HEK293 (cell line): ENCODE measurements around the gene PTPRF.

Experiments
- CTCF ChIA-PET: fragments of 350-600 bp; formaldehyde crosslinking; extraction: SDS; loops from one replicate; lab custom pipeline; 2021; ENCODE audit warnings: antibody characterized with exemption; lab: Yijun Ruan, JAX
- POLR2A ChIA-PET: fragments of 300-600 bp; formaldehyde crosslinking; extraction: SDS; loops from one replicate; lab custom pipeline; 2020; ENCODE audit warnings: antibody characterized with exemption, inconsistent platforms; lab: Yijun Ruan, JAX
- H3K27ac ChIP-seq: fragments of 200-500 bp; sonication (Bioruptor generic); 2 replicates; pipeline ENCODE4 v1.5.1; 2014; ENCODE audit warnings: low read depth, low read length, control low read depth, inconsistent platforms; ENCODE audit errors: extremely low read depth
- H3K36me3 ChIP-seq, 2 experiments: fragments of 200-500 bp in 1 of 2; sonication (Bioruptor generic) in 1 of 2; 1 replicate in 1 of 2; 2 replicates in 1 of 2; pipeline ENCODE4 v1.5.1; 2014 to 2017; ENCODE audit warnings: inconsistent platforms in 2 of 2, low read length in 2 of 2; ENCODE audit not compliant: control insufficient read depth in 2 of 2, insufficient read depth in 1 of 2
- H3K4me1 ChIP-seq: fragments of 200-500 bp; sonication (Bioruptor generic); 2 replicates; pipeline ENCODE4 v1.5.1; 2014; ENCODE audit warnings: mild to moderate bottlenecking, low read length, inconsistent platforms; ENCODE audit not compliant: control insufficient read depth, insufficient read depth
- H3K4me3 ChIP-seq: 2 replicates; pipeline ENCODE4 v1.5.1; 2011; ENCODE audit warnings: low read depth, mild to moderate bottlenecking, control low read depth, low read length, moderate library complexity
- H3K9me3 ChIP-seq: fragments of 200-500 bp; sonication (Bioruptor generic); 2 replicates; pipeline ENCODE4 v1.5.1; 2014; ENCODE audit warnings: low read depth, low read length, inconsistent platforms; ENCODE audit not compliant: control insufficient read depth, insufficient read depth
- BCL11B ChIP-seq: fragments of 450-650 bp; formaldehyde crosslinking; IDR thresholded peaks from 2 replicates; pipeline ENCODE4 v1.5.1; 2016; ENCODE audit warnings: low read depth, missing biosample characterization, missing genetic modification characterization
- GFI1B ChIP-seq: fragments of 450-650 bp; formaldehyde crosslinking; IDR thresholded peaks from 2 replicates; pipeline ENCODE4 v1.5.1; 2016; ENCODE audit warnings: missing biosample characterization, missing genetic modification characterization
- GLIS1 ChIP-seq: fragments of 450-650 bp; formaldehyde crosslinking; IDR thresholded peaks from 2 replicates; pipeline ENCODE4 v1.5.1; 2016; ENCODE audit warnings: missing biosample characterization, missing genetic modification characterization
- HOXC10 ChIP-seq: sonication (generic); formaldehyde crosslinking; IDR thresholded peaks from 2 replicates; pipeline ENCODE4 v1.8.1; 2023; ENCODE audit warnings: mild to moderate bottlenecking, missing genetic modification reagents
- KLF8 ChIP-seq: fragments of 450-650 bp; formaldehyde crosslinking; IDR thresholded peaks from 2 replicates; pipeline ENCODE4 v1.5.1; 2016; ENCODE audit warnings: missing biosample characterization, missing genetic modification characterization
- KLF9 ChIP-seq: fragments of 450-650 bp; formaldehyde crosslinking; IDR thresholded peaks from 2 replicates; pipeline ENCODE4 v1.5.1; 2016; ENCODE audit warnings: missing biosample characterization, missing genetic modification characterization, low read depth
- PRDM1 ChIP-seq: fragments of 450-650 bp; formaldehyde crosslinking; IDR thresholded peaks from 2 replicates; pipeline ENCODE4; 2016; ENCODE audit warnings: missing biosample characterization, missing genetic modification characterization
- SP3 ChIP-seq: fragments of 450-650 bp; formaldehyde crosslinking; IDR thresholded peaks from 2 replicates; pipeline ENCODE4 v1.5.1; 2016; ENCODE audit warnings: missing biosample characterization, missing genetic modification characterization
- SP7 ChIP-seq: fragments of 450-650 bp; formaldehyde crosslinking; IDR thresholded peaks from 2 replicates; pipeline ENCODE4 v1.5.1; 2016; ENCODE audit warnings: missing biosample characterization, missing genetic modification characterization
- ZFP41 ChIP-seq: fragments of 450-650 bp; formaldehyde crosslinking; IDR thresholded peaks from 2 replicates; pipeline ENCODE4 v1.5.1; 2016; ENCODE audit warnings: missing biosample characterization, missing genetic modification characterization, borderline replicate concordance
- ZNF114 ChIP-seq: fragments of 450-650 bp; formaldehyde crosslinking; IDR thresholded peaks from 2 replicates; pipeline ENCODE4 v1.5.0; 2017; ENCODE audit warnings: missing biosample characterization, missing genetic modification characterization
- ZNF175 ChIP-seq: fragments of 450-650 bp; formaldehyde crosslinking; IDR thresholded peaks from 2 replicates; pipeline ENCODE4 v1.5.1; 2016; ENCODE audit warnings: missing biosample characterization, missing genetic modification characterization
- ZNF18 ChIP-seq: fragments of 450-650 bp; formaldehyde crosslinking; IDR thresholded peaks from 2 replicates; pipeline ENCODE4 v1.5.1; 2016; ENCODE audit warnings: missing biosample characterization, missing genetic modification characterization
- ZNF19 ChIP-seq: fragments of 450-650 bp; formaldehyde crosslinking; IDR thresholded peaks from 2 replicates; pipeline ENCODE4; 2016; ENCODE audit warnings: missing biosample characterization, missing genetic modification characterization, low read depth
- ZNF202 ChIP-seq: fragments of 450-650 bp; formaldehyde crosslinking; IDR thresholded peaks from 2 replicates; pipeline ENCODE4 v1.5.1; 2016; ENCODE audit warnings: missing biosample characterization, missing genetic modification characterization, borderline replicate concordance
- ZNF26 ChIP-seq: fragments of 450-650 bp; formaldehyde crosslinking; IDR thresholded peaks from 2 replicates; pipeline ENCODE4 v1.5.1; 2016; ENCODE audit warnings: missing biosample characterization, missing genetic modification characterization
- ZNF292 ChIP-seq: fragments of 450-650 bp; formaldehyde crosslinking; IDR thresholded peaks from 2 replicates; pipeline ENCODE4 v1.5.1; 2016; ENCODE audit warnings: low read depth, missing biosample characterization, missing genetic modification characterization, borderline replicate concordance
- ZNF391 ChIP-seq: fragments of 450-650 bp; formaldehyde crosslinking; IDR thresholded peaks from 2 replicates; pipeline ENCODE4 v1.5.1; 2016; ENCODE audit warnings: low read depth, missing biosample characterization, missing genetic modification characterization, borderline replicate concordance
- ZNF510 ChIP-seq: fragments of 450-650 bp; formaldehyde crosslinking; IDR thresholded peaks from 2 replicates; pipeline ENCODE4 v1.5.1; 2018; ENCODE audit warnings: mild to moderate bottlenecking, missing genetic modification characterization, missing biosample characterization; ENCODE audit not compliant: insufficient replicate concordance
- ZNF596 ChIP-seq: fragments of 450-650 bp; IDR thresholded peaks from 2 replicates; pipeline ENCODE4 v1.5.0; 2018; ENCODE audit warnings: missing biosample characterization, mild to moderate bottlenecking, missing genetic modification characterization, moderate library complexity
- ZNF623 ChIP-seq: fragments of 450-650 bp; formaldehyde crosslinking; IDR thresholded peaks from 2 replicates; pipeline ENCODE4 v1.5.1; 2016; ENCODE audit warnings: missing biosample characterization, missing genetic modification characterization
- ZNF629 ChIP-seq: fragments of 450-650 bp; formaldehyde crosslinking; IDR thresholded peaks from 2 replicates; pipeline ENCODE4 v1.5.1; 2017; ENCODE audit warnings: missing biosample characterization, missing genetic modification characterization
- ZNF658 ChIP-seq: fragments of 450-650 bp; formaldehyde crosslinking; IDR thresholded peaks from 2 replicates; pipeline ENCODE4; 2016; ENCODE audit warnings: missing biosample characterization, missing genetic modification characterization
- ZNF704 ChIP-seq: fragments of 450-650 bp; formaldehyde crosslinking; IDR thresholded peaks from 2 replicates; pipeline ENCODE4 v1.5.1; 2016; ENCODE audit warnings: missing biosample characterization, missing genetic modification characterization
- ZNF747 ChIP-seq: fragments of 450-650 bp; formaldehyde crosslinking; IDR thresholded peaks from 2 replicates; pipeline ENCODE4 v1.5.1; 2016; ENCODE audit warnings: missing biosample characterization, missing genetic modification characterization
- ZNF776 ChIP-seq: fragments of 450-650 bp; formaldehyde crosslinking; IDR thresholded peaks from 2 replicates; pipeline ENCODE4 v1.5.0; 2017; ENCODE audit warnings: missing biosample characterization, missing genetic modification characterization, borderline replicate concordance
- ZNF792 ChIP-seq: fragments of 450-650 bp; formaldehyde crosslinking; IDR thresholded peaks from 2 replicates; pipeline ENCODE4 v1.5.1; 2016; ENCODE audit warnings: missing biosample characterization, missing genetic modification characterization
- ZNF830 ChIP-seq: fragments of 450-650 bp; IDR thresholded peaks from 2 replicates; pipeline ENCODE4 v1.5.0; 2018; ENCODE audit warnings: missing biosample characterization, missing genetic modification characterization, low read depth, mild to moderate bottlenecking, moderate library complexity
- TF ChIP-seq, protein P1 (sequence below): fragments of 450-650 bp; formaldehyde crosslinking; IDR thresholded peaks from 2 replicates; pipeline ENCODE4 v1.5.1; 2016; ENCODE audit warnings: missing biosample characterization, missing genetic modification characterization

PTPRF gene

GRCh38 chr1:43621861-43622260 is 91.2 kb downstream of the PTPRF start (continued):
- no peak for TF ChIP-seq ZNF18
- no peak for TF ChIP-seq ZFP41
- no peak for TF ChIP-seq PRDM1
- no peak for TF ChIP-seq ZNF175 (tag by site-specific recombination)
- TF ChIP-seq GLIS1 (tag by site-specific recombination), result no peak
- TF ChIP-seq, all 188 proteins: peak for 2

DNA sequence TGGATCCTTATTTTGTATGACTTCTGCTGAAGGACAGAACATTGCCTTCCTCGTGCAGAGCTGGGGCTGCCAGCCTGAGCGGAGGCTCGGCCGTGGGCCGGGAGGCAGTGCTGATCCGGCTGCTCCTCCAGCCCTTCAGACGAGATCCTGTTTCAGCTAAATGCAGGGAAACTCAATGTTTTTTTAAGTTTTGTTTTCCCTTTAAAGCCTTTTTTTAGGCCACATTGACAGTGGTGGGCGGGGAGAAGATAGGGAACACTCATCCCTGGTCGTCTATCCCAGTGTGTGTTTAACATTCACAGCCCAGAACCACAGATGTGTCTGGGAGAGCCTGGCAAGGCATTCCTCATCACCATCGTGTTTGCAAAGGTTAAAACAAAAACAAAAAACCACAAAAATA is 91.8 kb downstream of the PTPRF start:
- Histone ChIP-seq H3K27ac (no peak overlapping the region), H3K4me1 (no peaks in the 10 kb centered on the region), H3K4me3 (no peak overlapping the region), H3K36me3 (peaks cover 0 to 77% of the 10 kb centered on the region in 2 experiments; a peak in 2 of 3 replicates), H3K9me3 (no peaks in the 10 kb centered on the region)
- TF ChIP-seq KLF9 (tag by site-specific recombination) (no peak), BCL11B (tag by site-specific recombination) (no peak), ZNF391 (tag by site-specific recombination) (no peak), ZNF704 (no peak), ZNF629 (tag by site-specific recombination) (no peak), ZFP41 (no peak), SP7 (no peak), ZNF19 (tag by site-specific recombination) (no peak), SP3 (tag by site-specific recombination) (no peak), ZNF623 (tag by site-specific recombination) (no peak), ZNF596 (tag by site-specific recombination) (no peak), ZNF830 (tag by site-specific recombination) (no peak), ZNF202 (tag by site-specific recombination) (no peak)
- TF ChIP-seq, protein P1, sequence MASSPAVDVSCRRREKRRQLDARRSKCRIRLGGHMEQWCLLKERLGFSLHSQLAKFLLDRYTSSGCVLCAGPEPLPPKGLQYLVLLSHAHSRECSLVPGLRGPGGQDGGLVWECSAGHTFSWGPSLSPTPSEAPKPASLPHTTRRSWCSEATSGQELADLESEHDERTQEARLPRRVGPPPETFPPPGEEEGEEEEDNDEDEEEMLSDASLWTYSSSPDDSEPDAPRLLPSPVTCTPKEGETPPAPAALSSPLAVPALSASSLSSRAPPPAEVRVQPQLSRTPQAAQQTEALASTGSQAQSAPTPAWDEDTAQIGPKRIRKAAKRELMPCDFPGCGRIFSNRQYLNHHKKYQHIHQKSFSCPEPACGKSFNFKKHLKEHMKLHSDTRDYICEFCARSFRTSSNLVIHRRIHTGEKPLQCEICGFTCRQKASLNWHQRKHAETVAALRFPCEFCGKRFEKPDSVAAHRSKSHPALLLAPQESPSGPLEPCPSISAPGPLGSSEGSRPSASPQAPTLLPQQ, result no peak
- ChIA-PET POLR2A (interaction anchor here (2.2 kb wide), 1 partner anchor 27 kb away, joined by 7 read pairs; the partner anchor contains the start of gene KDM4A), CTCF (interaction anchor here (0.6 kb wide), 2 partner anchors 53 to 408 kb away, joined by 3 to 4 read pairs; no protein-coding TSS in a partner anchor)

- Histone ChIP-seq H3K9me3 (no peaks in the 10 kb centered on the region), H3K27ac (no peak overlapping the region), H3K4me1 (no peaks in the 10 kb centered on the region), H3K36me3 (peaks cover 0 to 70% of the 10 kb centered on the region in 2 experiments; a peak in 2 of 3 replicates), H3K4me3 (no peak overlapping the region)
- POLR2A ChIA-PET, result interaction anchor here (2.2 kb wide), 1 partner anchor 27 kb away, joined by 7 read pairs; the partner anchor contains the start of gene KDM4A
- CTCF ChIA-PET, result interaction anchor here (0.5 to 0.6 kb wide), 4 partner anchors 52 to 408 kb away, joined by 3 to 4 read pairs (median 3); no protein-coding TSS in a partner anchor
- TF ChIP-seq KLF8 (no peak), ZNF292 (tag by site-specific recombination) (no peak), ZNF747 (tag by site-specific recombination) (no peak), ZNF510 (tag by site-specific recombination) (no peak), HOXC10 (CRISPR knock-in tag) (no peak), ZNF658 (tag by site-specific recombination) (no peak), ZNF114 (tag by site-specific recombination) (no peak), GFI1B (tag by site-specific recombination) (no peak), ZNF26 (tag by site-specific recombination) (no peak), ZNF776 (no peak), ZNF792 (no peak)
These were observed 92.5 kb downstream of the PTPRF start for GRCh38 chr1:43622901-43623780.
